Kidney (tissue), 14 donors: ENCODE data around the gene MYH16. TPM values are rescaled to one million over a fixed set of nuclear protein-coding genes. Genes with fewer than 3 reads are reported as not detected.
"Not testable (repeated sequence)": the region's sequence is repeated elsewhere in the genome, so short reads cannot be mapped to it uniquely, and the experiment has no call there.

Experiments
- DNase-seq, 5 donors: peaks; one replicate each; pipeline ENCODE4 v3.0.0-alpha.2; 2013 to 2020
- FAIRE-seq: peaks from 2 replicates; lab custom pipeline; 2012; peaks lifted over from hg19 to GRCh38; lab: Jason Lieb, UNC
- H3K27ac ChIP-seq, 2 donors: one replicate each; pipeline ENCODE4 v1.7.0; 2013; ENCODE audit warnings: low read depth in 2 of 2, low read length in 2 of 2, inconsistent platforms in 1 of 2
- H3K27me3 ChIP-seq: one replicate; pipeline ENCODE4 v1.7.1; 2013; ENCODE audit warnings: low read length, inconsistent platforms; ENCODE audit not compliant: control insufficient read depth, insufficient read depth
- H3K36me3 ChIP-seq, 3 donors: one replicate each; pipeline versions ENCODE4 v1.7.0 to v1.7.1; 2013; ENCODE audit warnings: low read length in 3 of 3, control low read depth in 1 of 3, inconsistent platforms in 1 of 3; ENCODE audit not compliant: insufficient read depth in 3 of 3, control insufficient read depth in 2 of 3
- H3K4me1 ChIP-seq, 3 donors: one replicate each; pipeline versions ENCODE4 v1.7.0 to v1.7.1; 2013; ENCODE audit warnings: low read length in 3 of 3, inconsistent platforms in 1 of 3, low read depth in 1 of 3; ENCODE audit not compliant: control insufficient read depth in 2 of 3, insufficient read depth in 2 of 3
- H3K4me3 ChIP-seq, 3 donors: one replicate each; pipeline versions ENCODE4 v1.7.0 to v1.8.1; 2013; ENCODE audit warnings: low read length in 3 of 3, control low read depth in 1 of 3, inconsistent platforms in 1 of 3
- H3K9ac ChIP-seq, 3 donors: one replicate each; pipeline versions ENCODE4 v1.7.0 to v1.7.1; 2013; ENCODE audit warnings: low read length in 3 of 3, control low read depth in 1 of 3, inconsistent platforms in 1 of 3
- H3K9me3 ChIP-seq, 3 donors: one replicate each; pipeline versions ENCODE4 v1.7.0 to v1.7.1; 2013; ENCODE audit warnings: low read length in 3 of 3, control low read depth in 1 of 3, inconsistent platforms in 1 of 3; ENCODE audit not compliant: control insufficient read depth in 2 of 3, insufficient read depth in 1 of 3
- CTCF ChIP-seq: IDR thresholded peaks from 3 replicates; pipeline ENCODE4 v1.5.1; 2012; ENCODE audit warnings: mild to moderate bottlenecking, moderate library complexity, borderline replicate concordance; ENCODE audit not compliant: insufficient read depth; ENCODE audit errors: extremely low read depth
- intact Hi-C: fragments of 100-400 bp; cut with DNase I; formaldehyde crosslinking; loops from one replicate; pipeline ENCODE4 v1.11.1; 2022
- polyA plus RNA-seq: library from polyadenylated mRNA; stranded (reverse); fragments of 350-450 nt; fragmentation: Illumina TruSeq; extraction: RNeasy Lipid Tissue Mini Kit (QIAGEN cat#74804); gene quantifications from one replicate; pipeline ENCODE4 v1.2.3, GENCODE V29; 2014; ENCODE audit warnings: low read depth, low replicate concordance; ENCODE audit not compliant: insufficient read depth
- total RNA-seq: library from RNA; stranded (reverse); fragmentation: NEBNext Ultra II Directional; extraction: Animal tissue kit (Norgen Biotek cat#: 25700); gene quantifications from one replicate; pipeline ENCODE4 v1.2.1, GENCODE V29; 2021
- donor health status: control.
- donor health status: control.
- donor health status: control.
- donor health status: control.
- donor health status: control.
- donor health status: DM: yes; HTN: yes; CAD: no.
- donor health status: Normal renal cell carcinoma (clear cell type).

Gene MYH16
- total and polyA plus RNA-seq, 2 donors from 2014 or later, result not detected

- DNase-seq, result no peak
- H3K9me3 ChIP-seq, result peaks cover 0 to under 1% (median 0%) of the 10 kb centered on the region in 3 donors
- H3K27ac ChIP-seq, result no peak overlapping the region
- no peak overlapping the region for H3K4me3 ChIP-seq
- intact Hi-C loops, result no loop called here
- no peaks in the 10 kb centered on the region for H3K4me1 ChIP-seq
- no peaks in the 10 kb centered on the region for H3K36me3 ChIP-seq
- H3K9ac ChIP-seq, result no peak overlapping the region
- no peak for TF ChIP-seq CTCF
- FAIRE-seq, result no peak
- no peaks in the 10 kb centered on the region for H3K27me3 ChIP-seq
These were observed 40.4 kb upstream of the MYH16 start for GRCh38 chr7:99232082-99232770.

GRCh38 chr7:99232955-99233354 lies 39.7 kb upstream of the MYH16 start:
- intact Hi-C loops, result not testable (repeated sequence)

GRCh38 chr7:99234185-99234584 lies 38.5 kb upstream of the MYH16 start:
- H3K27ac ChIP-seq, result no peak overlapping the region
- no peak overlapping the region for H3K4me3 ChIP-seq
- H3K9ac ChIP-seq, result no peak overlapping the region
- H3K27me3 ChIP-seq, result no peaks in the 10 kb centered on the region
- no peak for FAIRE-seq
- intact Hi-C loops, result no loop called here
- TF ChIP-seq CTCF, result no peak
- H3K9me3 ChIP-seq, result peaks cover 0 to 3% (median 0%) of the 10 kb centered on the region in 3 donors
- no peak for DNase-seq
- H3K36me3 ChIP-seq, result no peaks in the 10 kb centered on the region
- no peaks in the 10 kb centered on the region for H3K4me1 ChIP-seq

More at GRCh38 chr7:99232955-99233354, 39.7 kb upstream of the MYH16 start:
- H3K4me3 ChIP-seq, FAIRE-seq, H3K36me3 ChIP-seq, H3K27ac ChIP-seq, H3K9ac ChIP-seq, H3K9me3 ChIP-seq, H3K27me3 ChIP-seq, DNase-seq, H3K4me1 ChIP-seq: not testable (repeated sequence)

- H3K4me1 ChIP-seq, result no peaks in the 10 kb centered on the region
- H3K27me3 ChIP-seq, result no peaks in the 10 kb centered on the region
- intact Hi-C loops, result no loop called here
- FAIRE-seq (no peak), DNase-seq (no peak)
- no peaks in the 10 kb centered on the region for H3K36me3 ChIP-seq
- no peak for TF ChIP-seq CTCF
- H3K9ac ChIP-seq, result no peak overlapping the region
- H3K9me3 ChIP-seq, result peaks cover 0 to 3% (median 0%) of the 10 kb centered on the region in 3 donors
- no peak overlapping the region for H3K4me3 ChIP-seq
- H3K27ac ChIP-seq, result no peak overlapping the region
These were observed 36.7 kb upstream of the MYH16 start for GRCh38 chr7:99235925-99236324.

- H3K4me3 ChIP-seq, H3K9me3 ChIP-seq, H3K9ac ChIP-seq, H3K36me3 ChIP-seq, H3K4me1 ChIP-seq, DNase-seq, H3K27me3 ChIP-seq, FAIRE-seq, intact Hi-C loops, H3K27ac ChIP-seq: not testable (repeated sequence)
These were observed 34.8 kb upstream of the MYH16 start for GRCh38 chr7:99237876-99238275.
